GM21423 (cell line): ENCODE results near the gene MYO7B.

Experiments used
- ATAC-seq: cut with Tn5 transposase; IDR thresholded peaks from one replicate; pipeline ENCODE4 v1.9.1; 2021; ENCODE audit warnings: mild to moderate bottlenecking, moderate library complexity; ENCODE audit not compliant: unreplicated experiment

The MYO7B gene

DNA sequence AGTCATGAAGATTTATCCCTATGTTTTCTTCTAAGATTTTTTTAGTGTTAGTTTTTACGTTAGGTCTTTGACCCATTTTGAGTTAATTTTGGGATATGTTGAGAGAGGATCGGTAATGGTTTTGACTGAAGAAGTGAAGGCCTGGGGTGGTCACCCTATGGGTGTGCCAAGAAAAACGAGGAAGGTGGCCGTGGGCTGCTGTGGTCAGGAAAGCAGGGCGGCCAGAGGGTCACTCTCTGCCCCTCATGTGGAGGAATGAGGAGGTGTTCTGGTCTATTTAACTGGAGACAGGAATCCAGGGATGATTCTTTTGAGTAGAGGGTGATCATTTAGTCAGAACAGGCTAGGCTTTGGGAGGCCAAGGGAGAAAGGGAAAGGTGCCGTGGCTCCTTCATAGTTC lies 50.7 kb downstream of the MYO7B start:
- no peak for ATAC-seq

DNA sequence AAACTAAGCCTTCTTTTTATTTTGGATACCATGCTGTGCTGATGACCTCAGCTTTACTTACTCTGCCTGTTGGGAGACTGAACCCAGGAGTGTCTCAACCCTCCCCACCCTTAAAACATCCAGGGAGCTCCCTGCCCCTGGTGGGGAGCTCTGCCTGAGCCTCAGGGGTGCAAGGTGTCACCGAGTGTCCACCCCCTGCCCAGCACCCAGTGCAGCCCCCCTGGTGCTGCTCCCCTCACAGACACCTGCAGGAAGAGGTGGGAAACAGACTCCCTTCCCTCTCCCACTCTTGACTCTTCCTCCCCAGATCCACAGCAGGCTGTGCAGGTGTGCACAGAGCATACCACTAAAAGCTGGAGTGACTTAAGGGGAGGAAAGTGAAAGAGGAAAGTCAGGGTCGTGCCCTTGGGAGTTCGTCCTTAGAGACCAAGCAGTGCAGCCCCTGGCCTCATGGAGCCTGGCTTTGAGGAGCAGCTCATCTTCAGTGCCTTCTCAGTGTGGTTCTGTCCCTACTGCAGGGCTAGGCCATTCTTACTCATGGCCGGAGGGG lies 51.3 kb downstream of the MYO7B start:
- ATAC-seq: no peak

DNA sequence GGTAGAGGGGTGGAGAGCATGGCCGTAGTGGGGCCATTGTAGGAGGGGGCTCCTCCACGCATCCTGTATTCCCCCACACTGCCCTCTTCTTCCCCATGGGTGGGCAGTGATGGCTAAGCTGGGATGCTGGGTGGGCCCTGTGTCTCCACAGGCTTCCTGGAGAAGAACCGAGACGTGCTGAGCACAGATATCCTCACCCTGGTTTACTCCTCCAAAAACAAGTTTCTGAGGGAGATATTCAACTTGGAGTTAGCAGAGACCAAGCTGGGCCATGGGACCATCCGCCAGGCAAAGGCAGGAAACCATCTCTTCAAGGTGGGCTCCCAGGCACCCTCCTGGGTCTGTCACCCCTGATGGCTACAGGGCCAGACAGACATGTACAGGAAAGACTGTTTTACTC lies 52.8 kb downstream of the MYO7B start:
- ATAC-seq: no peak

DNA sequence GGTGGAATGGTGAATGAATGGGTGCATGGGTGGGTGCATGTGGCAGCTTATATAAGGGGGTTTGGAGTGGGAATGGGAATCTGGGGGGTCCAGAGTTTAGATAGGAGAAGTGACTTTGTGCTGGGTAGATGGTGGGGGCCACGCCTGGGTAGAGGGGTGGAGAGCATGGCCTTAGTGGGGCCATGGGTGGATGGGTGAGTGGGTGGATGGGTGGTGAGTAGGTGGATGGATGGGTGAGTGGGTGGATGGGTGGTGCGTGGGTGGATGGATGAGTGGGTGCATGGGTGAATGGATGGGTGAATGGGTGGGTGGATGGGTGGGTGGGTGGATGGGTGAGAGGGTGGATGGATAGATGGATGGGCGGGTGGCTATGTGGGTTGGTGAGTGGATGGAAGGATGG lies 53.9 kb downstream of the MYO7B start:
- ATAC-seq: no peak

DNA sequence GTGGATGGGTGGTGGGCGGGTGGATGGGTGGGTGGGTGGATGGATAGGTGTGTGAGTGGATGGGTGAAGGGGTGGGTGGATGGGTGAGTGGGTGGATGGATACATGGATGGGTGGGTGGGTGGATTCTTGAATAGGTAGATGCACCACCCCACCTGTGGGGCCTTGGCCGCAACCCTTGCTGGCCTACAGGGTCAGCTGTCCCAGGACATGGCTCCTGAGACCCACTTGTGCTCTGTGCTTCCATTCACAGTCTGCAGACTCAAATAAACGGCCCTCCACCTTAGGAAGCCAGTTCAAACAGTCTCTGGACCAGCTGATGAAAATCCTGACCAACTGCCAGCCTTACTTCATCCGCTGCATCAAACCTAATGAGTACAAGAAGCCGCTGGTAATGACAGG lies 54.4 kb downstream of the MYO7B start:
- no peak for ATAC-seq

DNA sequence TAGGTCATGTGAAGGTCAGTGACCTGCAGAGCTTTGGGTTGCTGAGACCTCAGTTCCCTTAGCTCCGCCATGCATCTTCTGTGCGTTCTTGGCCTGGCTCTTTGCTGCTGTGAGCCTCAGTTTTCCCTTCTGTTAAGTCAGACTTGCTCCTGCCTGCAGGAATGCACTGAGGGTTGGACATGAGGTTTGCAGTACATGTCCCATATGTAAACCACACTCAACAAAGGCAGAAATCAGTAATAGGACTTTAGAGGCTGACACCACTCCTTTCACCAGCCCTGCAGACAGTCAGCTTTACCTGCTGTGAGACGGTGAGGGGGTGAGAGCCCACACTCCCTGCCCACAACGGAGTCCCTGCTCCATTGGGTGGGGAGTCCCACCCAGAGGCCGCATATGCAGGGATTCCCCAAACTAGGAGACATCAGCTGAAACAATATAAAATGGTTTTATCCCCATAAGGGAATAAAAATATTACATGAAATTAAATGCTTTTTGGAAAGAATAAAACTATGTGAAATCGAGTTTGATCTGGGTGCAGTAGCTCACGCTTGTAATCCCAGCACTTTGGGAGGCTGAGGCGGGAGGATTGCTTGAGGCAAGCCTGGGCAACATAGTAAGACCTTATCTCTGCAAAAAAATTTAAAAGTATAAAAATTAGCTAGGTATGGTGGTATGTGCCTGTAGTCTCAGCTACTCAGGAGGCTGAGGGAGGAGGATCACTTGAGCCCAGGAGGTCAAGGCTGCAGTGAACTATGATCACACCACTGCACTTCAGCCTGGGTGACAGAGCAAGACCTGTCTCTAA lies 55.1 kb downstream of the MYO7B start:
- ATAC-seq: no peak

DNA sequence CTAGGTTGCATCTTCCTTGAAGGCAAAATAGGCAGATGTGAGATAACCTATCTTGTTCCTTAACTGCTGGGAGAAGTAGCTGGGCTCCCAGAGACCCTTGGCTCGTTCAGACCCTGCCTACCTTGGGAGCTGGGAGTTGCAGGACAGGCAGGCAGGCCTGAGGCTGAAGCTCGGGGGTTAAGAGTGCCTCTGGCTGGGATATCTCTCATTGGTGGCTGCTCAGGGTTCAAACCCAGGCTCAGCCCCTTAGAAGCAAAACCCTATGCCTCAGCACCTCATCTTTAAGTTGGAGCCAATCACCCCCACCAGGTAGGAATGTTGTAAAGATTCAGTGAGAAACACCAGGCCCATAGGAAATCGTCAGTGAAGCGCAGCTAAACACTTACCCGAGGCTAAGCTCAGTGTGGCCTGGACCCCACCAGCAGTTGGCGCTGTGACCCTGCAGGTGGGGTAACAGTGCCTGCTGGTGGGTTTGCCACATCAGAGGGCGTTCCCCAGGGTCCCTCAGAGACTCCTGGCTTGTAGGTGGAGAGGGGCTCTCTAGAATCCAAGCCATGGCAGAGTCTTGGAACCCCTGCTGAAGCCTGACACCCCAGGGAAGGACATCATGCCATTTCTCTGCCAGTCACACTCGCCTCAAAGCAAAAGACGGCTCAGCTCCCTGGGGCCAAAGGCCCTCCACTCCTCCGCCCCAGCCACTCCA lies 55.9 kb downstream of the MYO7B start:
- peak; percentile 87 for ATAC-seq

DNA sequence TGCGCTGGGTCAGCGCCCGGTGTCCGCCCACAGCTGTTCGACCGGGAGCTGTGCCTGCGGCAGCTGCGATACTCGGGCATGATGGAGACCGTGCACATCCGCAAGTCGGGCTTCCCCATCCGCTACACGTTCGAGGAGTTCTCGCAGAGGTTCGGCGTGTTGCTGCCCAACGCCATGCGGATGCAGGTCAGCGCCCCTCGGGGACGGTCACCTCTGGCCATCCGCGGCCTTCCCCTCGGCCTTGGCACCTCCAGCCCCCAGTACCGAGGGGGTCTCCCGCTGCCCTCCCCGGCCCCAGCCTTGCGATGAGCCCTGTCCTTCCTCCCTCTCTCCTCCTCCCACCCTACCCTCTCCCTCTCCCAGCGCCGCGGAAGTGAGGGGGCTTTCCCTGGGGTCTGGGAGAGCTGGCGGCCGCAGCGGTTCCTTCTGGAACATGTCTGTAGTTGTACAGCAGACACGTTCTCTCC lies 57.3 kb downstream of the MYO7B start:
- ATAC-seq: no peak

DNA sequence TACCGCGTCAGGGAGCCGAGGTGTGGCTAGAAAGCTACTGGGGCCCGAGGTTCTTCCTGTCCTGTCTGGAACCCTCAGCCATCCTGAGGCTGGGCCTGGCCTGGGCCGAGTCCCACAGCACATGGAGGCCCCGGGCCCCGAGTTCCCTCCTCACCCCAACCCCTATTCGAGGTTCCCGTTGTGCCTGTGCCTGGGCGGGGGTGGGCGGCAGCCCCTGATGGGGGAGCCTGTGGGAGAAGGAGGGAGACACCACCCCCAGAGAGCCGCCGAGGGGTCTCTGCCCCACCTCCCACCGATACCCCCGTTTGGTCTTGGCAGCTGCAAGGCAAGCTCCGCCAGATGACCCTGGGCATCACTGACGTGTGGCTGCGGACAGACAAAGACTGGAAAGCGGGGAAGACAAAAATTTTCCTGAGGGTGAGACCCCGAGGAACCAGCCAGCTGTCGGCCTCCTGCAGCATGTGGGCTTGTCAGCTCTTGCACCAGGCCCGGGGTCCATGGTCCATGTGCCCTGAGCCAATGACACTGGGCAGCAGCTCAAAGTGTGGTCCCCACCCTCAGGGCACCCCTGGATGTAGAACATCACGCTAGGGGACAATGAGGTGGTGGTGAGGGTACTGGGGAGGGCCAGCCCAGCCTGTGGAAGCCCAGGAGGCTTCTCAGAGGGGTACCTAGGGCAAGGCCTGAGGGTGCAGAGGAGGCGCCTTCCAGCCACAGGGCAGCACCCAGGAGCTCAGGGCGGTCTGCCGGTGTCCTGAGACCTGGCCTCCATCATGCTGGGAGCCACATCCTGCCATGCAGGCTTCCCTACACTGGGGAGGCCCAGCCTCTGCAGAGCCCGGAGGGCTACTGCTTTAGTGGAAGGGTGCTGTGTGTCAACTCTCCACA lies 58.0 kb downstream of the MYO7B start:
- ATAC-seq: no peak

DNA sequence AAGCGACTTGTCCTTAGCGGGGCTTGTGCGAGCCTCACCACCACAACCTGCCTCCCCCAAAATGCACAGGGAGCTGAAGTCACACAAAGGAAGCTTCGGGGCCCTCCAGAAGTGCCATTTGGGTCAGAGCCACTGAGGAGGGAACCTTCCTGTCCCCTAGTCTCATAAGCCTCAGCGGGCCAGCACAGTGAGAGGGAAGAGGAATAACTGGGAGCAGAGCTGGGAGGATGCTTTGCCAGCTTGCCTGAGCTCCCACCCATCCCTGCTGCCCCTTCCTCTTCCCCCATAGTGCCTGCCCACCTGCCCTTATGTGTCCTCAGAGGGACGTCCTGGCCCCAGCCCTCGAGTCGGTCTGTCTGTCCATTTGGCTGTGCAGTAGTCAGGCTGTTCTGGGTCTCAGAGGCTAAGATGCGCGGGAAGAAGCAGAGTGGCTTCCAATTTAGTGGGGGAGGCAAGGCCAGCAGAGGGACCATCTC lies 58.7 kb downstream of the MYO7B start:
- ATAC-seq: no peak

DNA sequence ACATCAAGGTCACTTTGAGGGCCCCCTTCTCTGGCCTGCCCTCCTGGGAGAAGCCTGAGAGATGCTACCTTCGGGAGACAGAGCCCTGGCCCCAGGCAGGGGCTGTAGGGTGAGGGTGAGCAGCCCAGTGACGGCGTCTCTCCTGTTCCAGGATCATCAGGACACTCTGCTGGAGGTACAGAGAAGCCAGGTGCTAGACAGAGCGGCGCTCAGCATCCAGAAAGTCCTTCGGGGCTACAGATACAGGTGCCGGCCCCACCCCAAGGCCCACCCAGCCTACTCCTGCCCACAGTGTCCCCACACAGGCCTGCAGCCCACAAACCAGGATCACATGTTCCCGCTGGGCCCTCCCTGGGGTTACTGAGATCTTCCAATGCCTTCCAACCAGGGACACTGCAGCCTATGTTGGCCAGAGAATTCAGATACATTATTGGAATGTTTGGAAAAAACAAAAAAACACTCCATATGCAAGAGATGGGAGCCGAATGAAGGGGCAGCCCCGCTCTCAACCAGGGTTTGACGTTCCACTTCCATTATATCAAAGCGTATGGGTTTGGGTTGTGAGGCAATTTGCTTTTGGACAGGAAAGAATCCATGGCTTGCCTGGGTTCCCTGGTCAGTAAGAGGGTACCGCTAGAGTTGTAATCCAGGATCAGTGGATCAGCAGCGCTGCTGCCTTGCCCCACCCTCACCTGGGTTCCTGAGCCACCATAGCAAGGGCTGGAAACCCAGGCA lies 61.0 kb downstream of the MYO7B start:
- no peak for ATAC-seq

DNA sequence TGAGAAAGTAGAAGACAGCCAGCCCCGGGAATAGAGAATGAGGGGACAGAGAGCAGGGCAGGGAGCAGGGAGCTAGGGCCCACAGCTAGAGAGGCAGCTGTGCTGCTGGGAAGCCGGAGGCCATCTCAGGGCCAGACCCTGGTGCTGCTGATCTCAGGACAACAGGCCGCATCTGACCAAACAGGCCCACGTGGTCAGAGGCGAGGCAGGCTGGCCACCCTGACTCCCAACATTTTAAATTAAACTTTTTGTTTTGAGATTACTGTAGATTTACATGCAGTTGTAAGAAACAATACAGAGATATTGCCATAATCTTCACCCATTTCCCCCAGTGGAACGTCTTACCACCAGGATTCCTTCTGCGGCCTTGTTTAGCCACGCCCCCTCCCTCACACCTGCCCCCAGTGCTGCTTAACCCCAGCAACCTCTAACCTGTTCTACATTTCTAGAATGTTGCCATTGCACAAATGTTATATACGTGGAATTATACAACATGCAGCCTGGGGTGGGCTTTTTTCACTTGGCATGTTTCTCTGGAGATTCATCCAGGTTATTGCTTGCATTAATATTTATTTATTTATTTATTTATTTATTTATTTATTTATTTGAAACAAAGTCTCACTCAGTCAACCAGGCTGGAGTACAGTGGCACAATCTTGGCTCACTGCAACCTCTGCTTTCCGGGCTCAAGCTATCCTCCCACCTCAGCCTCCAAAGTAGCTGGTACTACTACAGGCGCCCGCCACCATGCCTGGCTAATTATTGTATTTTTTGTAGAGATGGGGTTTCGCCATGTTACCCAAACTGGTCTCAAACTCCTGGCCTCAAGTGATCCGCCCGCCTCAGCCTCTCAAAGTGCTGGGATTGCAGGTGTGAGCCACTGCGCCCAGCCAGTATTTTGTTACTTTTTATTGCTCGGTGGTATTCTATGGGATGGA lies 61.8 kb downstream of the MYO7B start:
- ATAC-seq: no peak

DNA sequence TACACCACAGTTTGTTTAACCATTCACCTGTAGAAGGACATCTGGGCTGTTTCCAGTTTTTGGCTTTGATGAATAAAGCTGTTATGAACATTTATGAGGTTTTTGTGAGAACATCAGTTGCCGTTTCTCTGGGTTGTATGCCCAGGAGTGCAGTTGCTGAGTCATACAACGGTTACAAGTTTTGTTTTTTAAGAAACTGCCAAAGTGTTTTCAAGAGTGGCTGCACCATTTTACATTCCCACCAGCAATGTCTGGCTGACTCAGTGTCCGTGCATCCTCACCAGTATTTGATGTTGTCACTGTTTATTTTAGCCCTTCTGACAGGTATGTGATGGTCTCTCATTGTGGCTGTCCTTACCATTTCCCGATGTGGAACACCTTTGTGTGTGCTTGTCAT lies 62.5 kb downstream of the MYO7B start:
- ATAC-seq: no peak

DNA sequence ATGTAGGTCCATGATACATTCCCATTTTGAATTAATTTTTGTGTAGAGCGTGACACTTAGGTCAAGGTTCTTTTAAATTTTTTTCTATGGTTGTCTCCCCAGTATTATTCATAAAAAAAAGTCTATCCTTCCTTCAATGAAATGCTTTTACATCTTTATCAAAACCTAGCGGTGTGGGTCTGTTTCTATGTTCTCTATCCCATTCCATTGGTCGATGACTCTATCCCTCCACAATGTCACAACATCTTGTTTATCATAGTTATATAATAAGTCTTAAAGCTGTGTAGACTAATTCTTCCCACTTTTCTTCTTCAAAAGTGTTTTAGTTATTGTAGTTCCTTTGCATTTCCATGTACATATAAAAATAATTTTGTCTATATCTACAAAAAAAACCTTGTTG lies 63.2 kb downstream of the MYO7B start:
- no peak for ATAC-seq

DNA sequence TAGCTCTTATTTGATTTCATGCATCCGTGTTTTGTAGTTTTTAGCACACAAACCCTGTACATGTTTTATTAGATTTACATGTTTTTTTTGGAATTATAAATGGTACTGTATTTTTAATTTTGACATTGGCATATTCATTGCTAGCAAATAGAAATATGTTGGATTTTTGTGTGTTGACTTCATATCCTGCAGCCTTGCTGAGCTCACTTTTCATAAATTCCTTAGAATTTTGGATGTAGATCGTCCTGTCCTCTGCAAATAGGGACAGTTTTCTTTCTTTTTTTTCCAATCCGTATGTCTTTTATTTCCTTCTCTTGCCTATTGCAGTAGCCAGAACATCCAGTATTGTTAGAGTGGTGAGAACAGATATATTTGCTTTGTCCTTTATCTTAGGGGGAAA lies 63.7 kb downstream of the MYO7B start:
- ATAC-seq: no peak

DNA sequence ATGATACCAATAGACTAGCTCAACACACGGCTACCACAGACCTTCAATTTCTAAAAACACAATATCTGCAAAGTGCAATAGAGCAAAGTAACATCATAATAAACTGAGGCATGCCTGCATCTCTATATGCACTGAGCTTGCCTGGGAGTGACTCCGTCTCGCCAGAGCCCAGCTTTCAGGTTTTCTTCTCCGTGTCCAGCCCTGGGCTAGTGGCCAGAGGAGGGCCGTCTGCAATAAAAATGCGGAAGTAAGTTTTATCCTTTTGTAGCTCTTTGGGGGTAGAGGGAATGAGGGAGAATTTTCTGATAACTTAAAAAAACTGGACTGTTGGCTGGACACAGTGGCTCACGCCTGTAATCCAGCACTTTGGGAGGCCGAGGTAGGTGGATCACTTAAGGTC lies 69.5 kb downstream of the MYO7B start:
- ATAC-seq: no peak

DNA sequence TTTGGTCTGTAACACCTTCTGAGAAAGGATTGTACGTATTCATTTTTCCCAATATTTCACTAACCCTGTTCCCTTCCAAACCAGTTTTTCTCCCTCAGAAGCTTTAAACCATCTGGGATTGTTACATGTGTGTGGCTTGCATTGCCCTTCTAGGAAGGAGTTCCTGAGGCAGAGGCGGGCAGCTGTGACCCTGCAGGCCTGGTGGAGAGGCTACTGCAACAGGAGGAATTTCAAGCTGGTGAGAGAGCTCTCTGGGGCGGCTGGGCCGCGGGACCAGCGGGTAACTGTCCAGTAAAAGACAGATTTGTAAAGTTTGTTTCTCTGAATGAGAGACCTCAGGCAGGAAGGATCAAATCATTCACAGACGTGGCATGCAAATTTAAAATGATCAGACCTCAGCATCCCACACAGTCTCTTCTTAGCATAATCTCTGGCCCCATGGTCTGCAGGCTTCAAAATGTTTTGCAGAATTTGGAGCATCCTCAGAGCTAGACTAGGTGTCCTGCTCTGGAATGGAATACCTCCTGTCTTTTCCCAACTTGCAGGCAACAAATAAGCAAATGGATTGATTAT lies 70.3 kb downstream of the MYO7B start:
- ATAC-seq: no peak

DNA sequence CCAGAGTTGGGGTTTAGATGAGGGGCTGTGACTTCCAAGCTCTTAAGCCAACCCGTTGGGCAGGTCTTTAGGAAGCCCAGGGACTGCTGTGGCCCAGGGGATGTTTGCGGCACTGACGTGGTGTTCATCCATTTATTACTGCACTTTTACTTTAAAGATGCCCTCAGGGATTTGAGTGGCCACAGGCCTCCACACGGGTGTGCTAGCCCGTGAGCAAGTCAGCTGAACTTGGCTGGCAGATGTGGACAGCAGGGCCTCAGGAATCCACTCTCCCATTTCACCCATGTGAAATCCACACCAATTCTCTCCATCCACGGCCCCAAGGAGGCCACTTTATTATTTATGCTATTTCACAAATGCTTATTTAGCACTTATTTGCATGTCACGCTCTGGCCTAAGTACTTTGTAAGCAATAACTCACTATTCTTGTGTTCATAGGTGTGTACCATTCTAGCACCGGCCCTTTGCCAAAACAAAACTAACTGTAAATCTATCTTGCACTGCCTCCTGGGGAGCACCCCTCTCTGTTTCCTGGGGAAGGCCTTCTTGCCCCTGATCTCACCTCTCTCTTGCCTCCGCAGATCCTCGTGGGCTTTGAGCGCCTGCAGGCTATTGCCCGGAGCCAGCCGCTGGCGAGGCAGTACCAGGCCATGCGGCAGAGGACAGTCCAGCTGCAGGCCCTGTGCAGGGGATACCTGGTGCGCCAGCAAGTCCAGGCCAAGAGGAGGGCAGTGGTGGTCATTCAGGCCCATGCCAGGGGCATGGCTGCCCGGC lies 71.3 kb downstream of the MYO7B start:
- no peak for ATAC-seq
